ENCODE data around the gene SH2D7.

Gene SH2D7
- 0 reads per million in 4 experiments for total RNA-seq

GRCh38 chr15:78092261-78093041 is at the start of gene SH2D7:
Gene SH2D7, plus strand, starts transcription at chr15:78092561. Its CDS starts 24 bp downstream, at chr15:78092585.
- DNase-seq: no peak

GRCh38 chr15:78044407-78045155 is 47.8 kb upstream of the SH2D7 start:
- DNase-seq: no peak

GRCh38 chr15:78045189-78045588 is 47.2 kb upstream of the SH2D7 start:
- DNase-seq: no peak

- DNase-seq: no peak
Observed at GRCh38 chr15:78046796-78047341, 45.5 kb upstream of the SH2D7 start.

- no peak for DNase-seq
Observed at GRCh38 chr15:78047761-78048627, 44.4 kb upstream of the SH2D7 start.

GRCh38 chr15:78048628-78048920 is 43.8 kb upstream of the SH2D7 start:
- DNase-seq: no peak

GRCh38 chr15:78049691-78050440 is 42.5 kb upstream of the SH2D7 start:
- no peak for DNase-seq

GRCh38 chr15:78050441-78050809 is 41.9 kb upstream of the SH2D7 start:
- DNase-seq: no peak

GRCh38 chr15:78050826-78051225 is 41.5 kb upstream of the SH2D7 start:
- no peak for DNase-seq

- DNase-seq: no peak
Observed at GRCh38 chr15:78051596-78051995, 40.8 kb upstream of the SH2D7 start.

- no peak for DNase-seq
Observed at GRCh38 chr15:78052001-78052401, 40.4 kb upstream of the SH2D7 start.

GRCh38 chr15:78052545-78052944 is 39.8 kb upstream of the SH2D7 start:
- no peak for DNase-seq

- no peak for DNase-seq
Observed at GRCh38 chr15:78054518-78054917, 37.8 kb upstream of the SH2D7 start.

- DNase-seq: no peak
Observed at GRCh38 chr15:78054966-78055365, 37.4 kb upstream of the SH2D7 start.

GRCh38 chr15:78055919-78056713 is 36.2 kb upstream of the SH2D7 start:
- DNase-seq: no peak

GRCh38 chr15:78056714-78057269 is 35.6 kb upstream of the SH2D7 start:
- no peak for DNase-seq

GRCh38 chr15:78057803-78058202 is 34.6 kb upstream of the SH2D7 start:
- no peak for DNase-seq

GRCh38 chr15:78058401-78058935 is 33.9 kb upstream of the SH2D7 start:
- no peak for DNase-seq

- DNase-seq: no peak
Observed at GRCh38 chr15:78059110-78059839, 33.1 kb upstream of the SH2D7 start.

- no peak for DNase-seq
Observed at GRCh38 chr15:78060232-78060631, 32.1 kb upstream of the SH2D7 start.
